Fibroblast of lung (primary cell): Measurements from ENCODE around the gene SLC26A6. TPM values are rescaled to one million over a fixed set of nuclear protein-coding genes. Genes with fewer than 3 reads are reported as not detected.
A peak's percentile ranks its signal among the peaks of the same experiment; 100 is the strongest.

Experiments used
- DNase-seq, 2 donors: peaks; one replicate each; pipeline versions ENCODE4 v3.0.0 to v3.0.0-alpha.2; 2010; ENCODE audit warnings: low read depth in 2 of 2
- H2AFZ ChIP-seq: 2 replicates; pipeline ENCODE4 v1.5.1; 2012; ENCODE audit warnings: low read length, control low read depth, inconsistent platforms
- H3K27ac ChIP-seq: 2 replicates; pipeline ENCODE4 v1.5.1; 2011; ENCODE audit warnings: low read length, control low read depth; ENCODE audit not compliant: insufficient read depth
- H3K27me3 ChIP-seq: 2 replicates; pipeline ENCODE4 v1.5.1; 2011; ENCODE audit warnings: mild to moderate bottlenecking, low read length; ENCODE audit not compliant: control insufficient read depth, insufficient read depth
- H3K36me3 ChIP-seq: 2 replicates; pipeline ENCODE4 v1.5.1; 2011; ENCODE audit warnings: low read length; ENCODE audit not compliant: control insufficient read depth, insufficient read depth
- H3K4me1 ChIP-seq: 2 replicates; pipeline ENCODE4 v1.5.1; 2011; ENCODE audit warnings: low read length; ENCODE audit not compliant: control insufficient read depth, insufficient read depth; ENCODE audit errors: extremely low read depth
- H3K4me2 ChIP-seq: 2 replicates; pipeline ENCODE4 v1.5.1; 2011; ENCODE audit warnings: low read length, control low read depth; ENCODE audit not compliant: insufficient read depth; ENCODE audit errors: extremely low read depth
- H3K4me3 ChIP-seq, 4 experiments: fragments of 200-600 bp in 1 of 4; sonication (generic) in 1 of 4; replicated peaks in 1 of 4; 2 replicates each; pipeline ENCODE4 v1.5.1; 2011 to 2016; ENCODE audit warnings: low read length in 4 of 4, low read depth in 3 of 4, mild to moderate bottlenecking in 3 of 4, control low read depth in 2 of 4, inconsistent platforms in 1 of 4, mixed read lengths in 1 of 4; ENCODE audit not compliant: insufficient read depth in 1 of 4; ENCODE audit errors: control extremely low read depth in 1 of 4
- H3K79me2 ChIP-seq: 2 replicates; pipeline ENCODE4 v1.5.1; 2012; ENCODE audit warnings: mild to moderate bottlenecking, low read length, inconsistent platforms; ENCODE audit not compliant: control insufficient read depth, insufficient read depth
- H3K9ac ChIP-seq: 2 replicates; pipeline ENCODE4 v1.5.1; 2011; ENCODE audit warnings: mild to moderate bottlenecking, low read length, control low read depth; ENCODE audit not compliant: insufficient read depth
- H3K9me3 ChIP-seq: 2 replicates; pipeline ENCODE4 v1.5.1; 2012; ENCODE audit warnings: low read depth, low read length; ENCODE audit not compliant: control insufficient read depth, insufficient read depth
- H4K20me1 ChIP-seq: 2 replicates; pipeline ENCODE4 v1.5.1; 2011; ENCODE audit warnings: low read length; ENCODE audit not compliant: control insufficient read depth, insufficient read depth; ENCODE audit errors: extremely low read depth
- CTCF ChIP-seq, 2 donors: IDR thresholded peaks in 1 of 2; conservative IDR thresholded peaks in 1 of 2; 1 replicate in 1 of 2; 2 replicates in 1 of 2; pipeline ENCODE4 v1.5.1; 2011 to 2012; ENCODE audit warnings: low read length in 2 of 2, control low read depth in 1 of 2, inconsistent platforms in 1 of 2, low read depth in 1 of 2, mild to moderate bottlenecking in 1 of 2
- EZH2 ChIP-seq: IDR thresholded peaks from 2 replicates; pipeline ENCODE4 v1.5.1; 2012; ENCODE audit warnings: low read length, control low read depth, mild to moderate bottlenecking; ENCODE audit errors: missing control alignments
- polyA plus RNA-seq, 2 donors: library from polyadenylated mRNA; depleted of rRNA in 1 of 2; stranded (reverse) in 1 of 2; unstranded in 1 of 2; fragments of >200 nt; gene quantifications; 2 replicates each; pipeline ENCODE4 v1.2.1, GENCODE V29; 2011 to 2012; ENCODE audit warnings: missing spikeins in 1 of 2
- total RNA-seq: library from RNA; depleted of rRNA; stranded (reverse); fragments of >200 nt; gene quantifications from 2 replicates; pipeline ENCODE4 v1.2.1, GENCODE V29; 2014

SLC26A6 gene
- total and polyA plus RNA-seq, 2 donors (not counting 1 experiment from before 2014, with no cell fraction given), result 20.9 to 36.3 TPM

- Histone ChIP-seq H4K20me1 (no peaks in the 10 kb centered on the region), H3K9me3 (no peaks in the 10 kb centered on the region), H3K27ac (peak within 1 kb of the TSS; percentile 60), H3K9ac (peak within 1 kb of the TSS; percentile 91), H3K27me3 (no peaks in the 10 kb centered on the region), H3K4me3 (peak within 1 kb of the TSS; percentile 52 to 89 (median 81)), H3K79me2 (peaks cover 19% of the 10 kb centered on the region), H2AFZ (peak within 1 kb of the TSS; percentile 87), H3K4me1 (peaks cover 2% of the 10 kb centered on the region), H3K4me2 (peak within 1 kb of the TSS; percentile 79), H3K36me3 (peaks cover 13% of the 10 kb centered on the region)
- DNase-seq, result peak; percentile 85 to 92
- TF ChIP-seq CTCF (conservative IDR thresholded peaks at IDR 0.05 in 1 of 2, IDR thresholded peaks at IDR 0.05 in 1 of 2; ENCODE audit: low read depth in 1 of 2, low read length in 2 of 2) (peak; percentile 51 to 70), EZH2 (no peak)
Observed at GRCh38 chr3:48609088-48610005, 25.9 kb downstream of the SLC26A6 start, which contains the start of gene UQCRC1. Gene UQCRC1, minus strand, starts transcription at chr3:48609646. Its CDS starts 26 bp downstream, at chr3:48609620.

GRCh38 chr3:48607519-48607918 lies 27.7 kb downstream of the SLC26A6 start:
- Histone ChIP-seq H3K4me3 (no peak overlapping the region), H4K20me1 (no peaks in the 10 kb centered on the region), H2AFZ (no peak overlapping the region), H3K9me3 (no peaks in the 10 kb centered on the region), H3K4me2 (no peak overlapping the region), H3K27ac (no peak overlapping the region), H3K4me1 (peaks cover 2% of the 10 kb centered on the region), H3K79me2 (peaks cover 19% of the 10 kb centered on the region), H3K36me3 (peaks cover 25% of the 10 kb centered on the region), H3K9ac (no peak overlapping the region), H3K27me3 (no peaks in the 10 kb centered on the region)
- TF ChIP-seq EZH2, result no peak
- no peak for TF ChIP-seq CTCF (conservative IDR thresholded peaks at IDR 0.05 in 1 of 2, IDR thresholded peaks at IDR 0.05 in 1 of 2; ENCODE audit: low read depth in 1 of 2, low read length in 2 of 2)
- DNase-seq, result no peak

GRCh38 chr3:48601622-48601994 lies 33.7 kb downstream of the SLC26A6 start:
- Histone ChIP-seq H3K4me2 (no peak overlapping the region), H4K20me1 (no peaks in the 10 kb centered on the region), H2AFZ (no peak overlapping the region), H3K9ac (no peak overlapping the region), H3K27me3 (no peaks in the 10 kb centered on the region), H3K27ac (no peak overlapping the region), H3K36me3 (peaks cover 50% of the 10 kb centered on the region), H3K4me3 (no peak overlapping the region), H3K4me1 (peaks cover 28% of the 10 kb centered on the region), H3K9me3 (no peaks in the 10 kb centered on the region), H3K79me2 (no peaks in the 10 kb centered on the region)
- no peak for DNase-seq
- TF ChIP-seq CTCF (conservative IDR thresholded peaks at IDR 0.05 in 1 of 2, IDR thresholded peaks at IDR 0.05 in 1 of 2; ENCODE audit: low read depth in 1 of 2, low read length in 2 of 2) (no peak), EZH2 (no peak)
